ENCODE results near the gene CCT6A. TPM values are rescaled to one million over a fixed set of nuclear protein-coding genes. Genes with fewer than 3 reads are reported as not detected.
"Not testable (repeated sequence)": the region's sequence is repeated elsewhere in the genome, so short reads cannot be mapped to it uniquely, and the experiment has no call there.

The CCT6A gene
- total and polyA plus RNA-seq, 9 of the 15 experiments (the other 6 are each of a cell fraction or from before 2014, with no cell fraction given) = 244 to 708 (median 387) TPM

GRCh38 chr7:56080726-56081435 is 29.3 kb downstream of the CCT6A start:
- H3K79me2 ChIP-seq (ENCODE audit: control insufficient read depth, insufficient read depth, low read length); H3K4me2 ChIP-seq (ENCODE audit: insufficient read depth, low read length); in situ Hi-C loops (cut with MboI); BruUV-seq (replicated peaks); H3K9ac ChIP-seq (ENCODE audit: insufficient read depth in 1 of 2, low read depth in 2 of 2, low read length in 2 of 2); DNase-seq (ENCODE audit: extremely low read depth in 1 of 4, low spot score in 3 of 4); POLR2A ChIA-PET; intact Hi-C loops (cut with micrococcal nuclease); H3K27ac ChIP-seq (ENCODE audit: extremely low read depth, low read depth, low read length); H3K9me1 ChIP-seq (ENCODE audit: control insufficient read depth, insufficient read depth, low read length); H2AFZ ChIP-seq (ENCODE audit: low read depth, low read length); H3K4me1 ChIP-seq (replicated peaks in 1 of 2; ENCODE audit: control insufficient read depth in 2 of 2, insufficient read depth in 2 of 2, low read length in 2 of 2); H3K9me3 ChIP-seq (replicated peaks; ENCODE audit: control insufficient read depth, insufficient read depth, low read depth, low read length); H4K20me1 ChIP-seq (replicated peaks; ENCODE audit: control insufficient read depth, insufficient read depth, low read length); H3K4me3 ChIP-seq; FAIRE-seq; H3K27me3 ChIP-seq (ENCODE audit: control insufficient read depth in 2 of 2, insufficient read depth in 2 of 2, low read length in 2 of 2); ATAC-seq; CTCF ChIA-PET (ENCODE audit: low intra/inter-chr PET ratio): not testable (repeated sequence)
- WGBS (ENCODE audit: insufficient coverage, low coverage, missing lambda C conversion rate) = 90% methylated on average over 27 of the region's 28 CpGs
- peaks cover 34% of the 10 kb centered on the region; the same call in 1 of the 3 replicates for H3K36me3 ChIP-seq (ENCODE audit: control insufficient read depth, insufficient read depth, low read length)
- TF ChIP-seq RBFOX2 (IDR thresholded peaks at IDR 0.05; ENCODE audit: low read depth, low read length) (0 out of 2 replicates have a peak, but pooled peaks have one; percentile 11), POLR2G (IDR thresholded peaks at IDR 0.05; ENCODE audit: low read depth, low read length) (peak; percentile 45)

GRCh38 chr7:56081626-56082340 is 30.2 kb downstream of the CCT6A start:
- no peaks in the 10 kb centered on the region for H3K79me2 ChIP-seq (ENCODE audit: control insufficient read depth, insufficient read depth, low read length)
- ATAC-seq = no peak
- H4K20me1 ChIP-seq (replicated peaks; ENCODE audit: control insufficient read depth, insufficient read depth, low read length) = no peaks in the 10 kb centered on the region
- ChIA-PET CTCF (ENCODE audit: low intra/inter-chr PET ratio) (no interaction called here), POLR2A (interaction anchor here (2.5 kb wide), 1 partner anchor 11 kb away, joined by 16 read pairs; the partner anchor contains the start of gene PHKG1)
- H3K4me1 ChIP-seq (replicated peaks in 1 of 2; ENCODE audit: control insufficient read depth in 2 of 2, insufficient read depth in 2 of 2, low read length in 2 of 2) = peaks cover 0 to 9% of the 10 kb centered on the region in 2 experiments; a peak in 2 of 5 replicates
- no peak for DNase-seq (ENCODE audit: extremely low read depth in 1 of 4, low spot score in 3 of 4)
- no peak overlapping the region for H3K4me2 ChIP-seq (ENCODE audit: insufficient read depth, low read length)
- FAIRE-seq = no peak
- H3K9me1 ChIP-seq (ENCODE audit: control insufficient read depth, insufficient read depth, low read length) = no peaks in the 10 kb centered on the region
- 88% methylated on average over 17 of the region's 29 CpGs for WGBS (ENCODE audit: insufficient coverage, low coverage, missing lambda C conversion rate)
- no peak overlapping the region for H3K9ac ChIP-seq (ENCODE audit: insufficient read depth in 1 of 2, low read depth in 2 of 2, low read length in 2 of 2)
- no TSS peak for BruUV-seq (replicated peaks)
- no peaks in the 10 kb centered on the region for H3K27me3 ChIP-seq (ENCODE audit: control insufficient read depth in 2 of 2, insufficient read depth in 2 of 2, low read length in 2 of 2)
- no peak overlapping the region for H3K4me3 ChIP-seq
- no peak overlapping the region for H3K27ac ChIP-seq (ENCODE audit: extremely low read depth, low read depth, low read length)
- TF ChIP-seq RBFOX2 (IDR thresholded peaks at IDR 0.05; ENCODE audit: low read depth, low read length) (peak; percentile 24; the same call in 1 of the 2 replicates), KAT7 (CRISPR knock-in tag; IDR thresholded peaks at IDR 0.05; ENCODE audit: borderline replicate concordance) (no peak), POLR2G (IDR thresholded peaks at IDR 0.05; ENCODE audit: low read depth, low read length) (peak; percentile 22; the same call in 1 of the 2 replicates), CREB1 (IDR thresholded peaks at IDR 0.05) (no peak), CREB1 (CRISPR knock-in tag; IDR thresholded peaks at IDR 0.05) (no peak)
- TF ChIP-seq, protein P1, sequence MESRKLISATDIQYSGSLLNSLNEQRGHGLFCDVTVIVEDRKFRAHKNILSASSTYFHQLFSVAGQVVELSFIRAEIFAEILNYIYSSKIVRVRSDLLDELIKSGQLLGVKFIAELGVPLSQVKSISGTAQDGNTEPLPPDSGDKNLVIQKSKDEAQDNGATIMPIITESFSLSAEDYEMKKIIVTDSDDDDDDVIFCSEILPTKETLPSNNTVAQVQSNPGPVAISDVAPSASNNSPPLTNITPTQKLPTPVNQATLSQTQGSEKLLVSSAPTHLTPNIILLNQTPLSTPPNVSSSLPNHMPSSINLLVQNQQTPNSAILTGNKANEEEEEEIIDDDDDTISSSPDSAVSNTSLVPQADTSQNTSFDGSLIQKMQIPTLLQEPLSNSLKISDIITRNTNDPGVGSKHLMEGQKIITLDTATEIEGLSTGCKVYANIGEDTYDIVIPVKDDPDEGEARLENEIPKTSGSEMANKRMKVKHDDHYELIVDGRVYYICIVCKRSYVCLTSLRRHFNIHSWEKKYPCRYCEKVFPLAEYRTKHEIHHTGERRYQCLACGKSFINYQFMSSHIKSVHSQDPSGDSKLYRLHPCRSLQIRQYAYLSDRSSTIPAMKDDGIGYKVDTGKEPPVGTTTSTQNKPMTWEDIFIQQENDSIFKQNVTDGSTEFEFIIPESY (CRISPR knock-in tag; IDR thresholded peaks at IDR 0.05) = peak; percentile 26; the same call in 1 of the 2 replicates
- peaks cover 29% of the 10 kb centered on the region; the same call in 1 of the 3 replicates for H3K36me3 ChIP-seq (ENCODE audit: control insufficient read depth, insufficient read depth, low read length)
- H3K9me3 ChIP-seq (replicated peaks; ENCODE audit: control insufficient read depth, insufficient read depth, low read depth, low read length) = no peaks in the 10 kb centered on the region
- no peak overlapping the region for H2AFZ ChIP-seq (ENCODE audit: low read depth, low read length)
- intact Hi-C loops (cut with micrococcal nuclease) (no loop called here), in situ Hi-C loops (cut with MboI) (no loop called here)
